Duodenal mucosa (tissue), 2 donors: ENCODE measurements around the gene SLC37A1.

ENCODE experiments used
- H3K27ac ChIP-seq: one replicate; pipeline ENCODE4 v1.7.0; 2013; ENCODE audit warnings: low read depth, low read length
- H3K27me3 ChIP-seq, 2 donors: one replicate each; pipeline ENCODE4 v1.7.0; 2013; ENCODE audit warnings: low read length in 2 of 2, control low read depth in 1 of 2; ENCODE audit not compliant: insufficient read depth in 2 of 2, control insufficient read depth in 1 of 2
- H3K36me3 ChIP-seq, 2 donors: one replicate each; pipeline ENCODE4 v1.7.0; 2013; ENCODE audit warnings: low read length in 2 of 2, control low read depth in 1 of 2; ENCODE audit not compliant: insufficient read depth in 2 of 2, control insufficient read depth in 1 of 2
- H3K4me1 ChIP-seq, 2 donors: one replicate each; pipeline ENCODE4 v1.7.0; 2013; ENCODE audit warnings: low read length in 2 of 2, control low read depth in 1 of 2; ENCODE audit not compliant: insufficient read depth in 2 of 2, control insufficient read depth in 1 of 2
- H3K4me3 ChIP-seq, 2 donors: one replicate each; pipeline ENCODE4 v1.7.0; 2013; ENCODE audit warnings: low read length in 2 of 2, low read depth in 1 of 2
- H3K9ac ChIP-seq, 2 donors: one replicate each; pipeline ENCODE4 v1.7.0; 2013; ENCODE audit warnings: low read length in 2 of 2, low read depth in 1 of 2
- H3K9me3 ChIP-seq, 2 donors: one replicate each; pipeline ENCODE4 v1.7.0; 2013; ENCODE audit warnings: low read length in 2 of 2, control low read depth in 1 of 2; ENCODE audit not compliant: control insufficient read depth in 1 of 2

SLC37A1 gene

DNA sequence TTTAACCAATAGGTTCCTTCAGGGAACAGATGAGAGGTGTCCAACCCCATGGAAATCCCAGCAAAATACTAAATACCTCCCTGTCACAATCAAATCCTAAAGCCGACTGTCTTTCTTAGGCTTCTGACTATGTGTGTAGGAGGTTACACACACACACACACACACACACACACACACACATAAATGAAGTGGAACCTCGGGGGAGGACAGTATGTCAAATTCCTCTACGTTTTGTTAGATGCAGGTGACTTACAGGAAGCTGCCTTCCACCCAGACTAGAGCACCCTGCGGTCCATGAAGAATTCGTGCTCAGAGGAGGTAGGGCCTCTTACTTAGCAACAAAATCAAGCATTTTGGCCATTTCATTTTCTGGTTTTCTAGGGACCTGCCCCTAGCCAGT, 34.1 kb upstream of the SLC37A1 start:
- no peak overlapping the region for H3K4me3 ChIP-seq
- no peaks in the 10 kb centered on the region for H3K27me3 ChIP-seq
- H3K36me3 ChIP-seq = no peaks in the 10 kb centered on the region
- H3K27ac ChIP-seq = no peak overlapping the region
- H3K9ac ChIP-seq = no peak overlapping the region
- H3K4me1 ChIP-seq = peaks cover 21% of the 10 kb centered on the region in 2 donors
- no peaks in the 10 kb centered on the region for H3K9me3 ChIP-seq

DNA sequence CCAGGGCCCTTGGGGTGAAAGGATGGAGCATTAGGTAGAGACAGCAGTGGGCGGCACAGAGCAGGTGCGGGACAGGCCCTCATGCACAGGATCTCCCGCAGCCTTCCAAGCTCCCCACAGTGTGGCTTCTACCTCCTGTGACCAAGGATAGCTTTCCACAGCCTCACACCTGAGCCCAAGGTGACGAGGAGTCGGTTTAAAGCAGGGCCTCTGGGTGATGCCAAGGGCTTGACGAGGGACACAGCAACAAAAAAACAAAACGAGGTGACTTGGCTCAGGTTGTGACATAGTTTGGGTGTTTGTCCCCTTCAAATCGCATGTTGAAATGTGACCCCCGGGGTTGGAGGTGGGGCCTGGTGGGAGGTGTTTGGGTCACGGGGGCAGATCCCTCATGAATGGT, 32.9 kb upstream of the SLC37A1 start:
- no peak overlapping the region for H3K27ac ChIP-seq
- H3K4me3 ChIP-seq = no peak overlapping the region
- no peaks in the 10 kb centered on the region for H3K36me3 ChIP-seq
- no peaks in the 10 kb centered on the region for H3K9me3 ChIP-seq
- H3K4me1 ChIP-seq = peaks cover 15% of the 10 kb centered on the region in 2 donors
- H3K9ac ChIP-seq = no peak overlapping the region
- H3K27me3 ChIP-seq = peaks cover 0 to under 1% of the 10 kb centered on the region in 2 donors

DNA sequence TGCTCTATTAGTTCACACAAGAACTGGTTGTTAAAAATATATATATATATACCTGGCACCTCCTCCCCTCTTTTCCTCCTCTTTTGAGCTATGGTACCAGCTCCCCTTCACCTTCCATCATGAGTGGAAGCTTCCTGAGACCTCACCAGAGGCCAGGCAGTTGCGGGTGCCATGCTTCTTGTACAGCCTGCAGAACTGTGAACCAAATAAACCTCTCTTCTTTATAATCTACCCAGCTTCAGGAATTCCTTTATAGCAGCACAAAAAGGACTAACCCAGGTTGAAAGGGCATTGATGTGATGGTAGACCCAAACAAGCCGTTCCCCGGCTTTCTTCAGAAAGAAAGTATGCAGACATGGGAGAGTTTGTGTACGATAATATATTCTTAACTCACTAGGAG, 32.5 kb upstream of the SLC37A1 start:
- peaks cover 15% of the 10 kb centered on the region in 2 donors for H3K4me1 ChIP-seq
- H3K9ac ChIP-seq = no peak overlapping the region
- H3K4me3 ChIP-seq = no peak overlapping the region
- no peaks in the 10 kb centered on the region for H3K9me3 ChIP-seq
- no peaks in the 10 kb centered on the region for H3K36me3 ChIP-seq
- H3K27me3 ChIP-seq = peaks cover 0 to 3% of the 10 kb centered on the region in 2 donors
- H3K27ac ChIP-seq = no peak overlapping the region

GRCh38 chr21:42484966-42485365, 28.7 kb upstream of the SLC37A1 start:
- H3K4me3 ChIP-seq = no peak overlapping the region
- peaks cover 0 to 3% of the 10 kb centered on the region in 2 donors for H3K27me3 ChIP-seq

GRCh38 chr21:42486072-42486471, 27.6 kb upstream of the SLC37A1 start:
- H3K9ac ChIP-seq = no peak overlapping the region
- peaks cover 15 to 28% of the 10 kb centered on the region in 2 donors for H3K4me1 ChIP-seq
- no peak overlapping the region for H3K4me3 ChIP-seq
- no peaks in the 10 kb centered on the region for H3K36me3 ChIP-seq
- no peak overlapping the region for H3K27ac ChIP-seq
- no peaks in the 10 kb centered on the region for H3K9me3 ChIP-seq
- peaks cover 0 to 3% of the 10 kb centered on the region in 2 donors for H3K27me3 ChIP-seq

More at GRCh38 chr21:42484966-42485365, 28.7 kb upstream of the SLC37A1 start:
- Histone ChIP-seq H3K27ac (no peak overlapping the region), H3K9ac (no peak overlapping the region), H3K36me3 (no peaks in the 10 kb centered on the region), H3K9me3 (no peaks in the 10 kb centered on the region), H3K4me1 (peaks cover 15 to 17% of the 10 kb centered on the region in 2 donors)

DNA sequence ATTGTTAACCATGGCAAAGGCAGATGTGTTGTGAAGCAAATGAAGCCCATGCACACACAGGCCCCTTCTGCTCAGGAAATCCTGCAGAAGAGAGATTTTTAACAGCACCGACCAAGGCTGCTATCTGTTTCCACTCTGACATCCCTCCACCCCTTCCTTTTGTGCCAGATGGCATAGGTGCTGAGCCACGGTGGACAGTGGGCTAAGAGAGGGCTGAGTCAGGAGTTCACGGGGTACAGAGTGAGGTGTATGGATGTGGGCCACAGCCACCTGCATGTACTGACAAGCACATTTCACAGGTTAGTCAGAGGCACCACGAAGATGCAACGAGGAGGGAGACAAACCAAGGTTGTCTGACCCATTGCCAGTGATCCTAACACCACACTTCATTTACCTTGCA, 27.1 kb upstream of the SLC37A1 start:
- Histone ChIP-seq H3K27ac (no peak overlapping the region), H3K9me3 (no peaks in the 10 kb centered on the region), H3K36me3 (no peaks in the 10 kb centered on the region), H3K4me3 (no peak overlapping the region), H3K27me3 (peaks cover 0 to 3% of the 10 kb centered on the region in 2 donors), H3K4me1 (peaks cover 14 to 28% of the 10 kb centered on the region in 2 donors), H3K9ac (no peak overlapping the region)

- Histone ChIP-seq H3K27me3 (peaks cover 0 to 3% of the 10 kb centered on the region in 2 donors), H3K4me1 (peaks cover 7 to 34% of the 10 kb centered on the region in 2 donors)
These were observed 24.6 kb upstream of the SLC37A1 start for GRCh38 chr21:42489006-42489563.

DNA sequence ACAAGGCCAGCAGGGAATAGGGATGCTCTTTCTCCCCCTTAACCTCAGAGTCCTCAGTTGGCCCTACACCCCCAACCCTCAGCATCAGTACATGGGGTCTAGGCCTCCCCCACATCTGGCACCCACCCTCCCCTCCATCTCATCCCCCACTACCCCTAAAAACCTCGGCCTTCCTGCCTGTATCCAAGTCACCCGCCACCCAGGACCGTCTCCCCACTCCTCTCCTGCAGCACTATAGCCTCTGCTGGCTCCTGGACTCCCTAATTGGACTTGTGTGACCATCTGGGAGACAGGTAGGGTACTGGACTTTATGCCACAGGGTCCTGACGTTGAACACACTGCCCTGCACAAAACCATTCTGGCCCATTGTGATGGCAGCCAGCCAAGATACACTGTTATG, 23.7 kb upstream of the SLC37A1 start:
- H3K27me3 ChIP-seq = peaks cover 0 to 3% of the 10 kb centered on the region in 2 donors

More at GRCh38 chr21:42489006-42489563, 24.6 kb upstream of the SLC37A1 start:
- Histone ChIP-seq H3K27ac (no peak overlapping the region), H3K4me3 (no peak overlapping the region), H3K9me3 (no peaks in the 10 kb centered on the region), H3K9ac (no peak overlapping the region), H3K36me3 (no peaks in the 10 kb centered on the region)

DNA sequence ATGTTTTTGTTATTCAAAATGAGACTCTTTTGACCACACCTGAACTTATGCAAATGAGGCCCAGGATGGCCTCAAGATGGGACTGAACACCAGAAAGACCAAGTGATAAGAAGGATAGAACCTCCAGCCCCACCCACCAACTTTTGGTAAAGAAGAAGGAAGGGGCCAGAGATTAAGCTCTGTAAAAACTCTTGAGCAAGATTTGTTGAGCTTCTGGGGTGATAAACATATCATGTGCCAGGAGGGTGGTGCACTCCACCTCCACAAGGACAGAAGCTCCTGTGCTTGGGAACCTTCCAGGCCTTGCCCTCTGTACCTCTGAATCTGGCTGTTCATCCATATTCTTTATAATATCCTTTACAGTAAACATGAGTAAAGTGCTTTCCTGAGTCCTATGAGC, 22.9 kb upstream of the SLC37A1 start:
- H3K36me3 ChIP-seq = no peaks in the 10 kb centered on the region
- H3K9ac ChIP-seq = no peak overlapping the region
- no peaks in the 10 kb centered on the region for H3K9me3 ChIP-seq
- H3K27ac ChIP-seq = no peak overlapping the region
- H3K27me3 ChIP-seq = peaks cover 0 to 3% of the 10 kb centered on the region in 2 donors
- peaks cover 16 to 45% of the 10 kb centered on the region in 2 donors for H3K4me1 ChIP-seq
- H3K4me3 ChIP-seq = no peak overlapping the region

More for the DNA sequence above, 23.7 kb upstream of the SLC37A1 start:
- no peaks in the 10 kb centered on the region for H3K36me3 ChIP-seq
- peaks cover 9 to 38% of the 10 kb centered on the region in 2 donors for H3K4me1 ChIP-seq
- H3K9ac ChIP-seq = no peak overlapping the region
- H3K4me3 ChIP-seq = no peak overlapping the region
- no peaks in the 10 kb centered on the region for H3K9me3 ChIP-seq
- H3K27ac ChIP-seq = no peak overlapping the region

DNA sequence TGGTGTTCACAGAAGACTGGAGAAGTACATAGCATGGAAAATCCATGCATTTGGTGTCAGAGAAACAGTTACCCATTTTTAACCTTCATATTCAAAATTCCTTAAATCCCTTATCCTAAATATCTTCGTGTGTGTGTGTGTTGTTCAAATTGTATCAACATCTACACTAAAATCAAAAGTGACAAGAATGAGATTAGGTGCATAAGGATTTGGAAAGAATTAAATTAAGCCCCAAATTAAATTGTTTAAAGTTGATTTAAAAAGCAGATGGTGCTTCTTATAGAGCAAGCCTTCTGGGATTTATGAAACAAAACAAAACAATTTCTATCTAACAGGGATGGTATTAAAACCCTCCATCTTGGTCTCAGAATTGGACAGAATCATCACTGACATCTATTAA, 22.3 kb upstream of the SLC37A1 start:
- Histone ChIP-seq H3K9me3 (no peaks in the 10 kb centered on the region), H3K9ac (no peak overlapping the region), H3K27ac (no peak overlapping the region), H3K27me3 (no peaks in the 10 kb centered on the region), H3K4me3 (no peak overlapping the region), H3K36me3 (no peaks in the 10 kb centered on the region), H3K4me1 (peaks cover 18 to 46% of the 10 kb centered on the region in 2 donors)
